Myocyte (in vitro differentiated cells): ENCODE measurements around the gene GRK3. TPM values are rescaled to one million over a fixed set of nuclear protein-coding genes. Genes with fewer than 3 reads are reported as not detected.

ENCODE experiments used
- DNase-seq: peaks from one replicate; pipeline ENCODE4 v3.0.0-alpha.2; 2012; ENCODE audit warnings: low read depth
- total RNA-seq: library from RNA; depleted of rRNA; stranded (reverse); fragments of >200 nt; gene quantifications from 2 replicates; pipeline ENCODE4 v1.2.3, GENCODE V29; 2014

The GRK3 gene
- total RNA-seq, 1 donor from 2014 or later = 4.1 TPM

- DNase-seq = no peak
Measured at GRCh38 chr22:25777870-25778269, 213.4 kb downstream of the GRK3 start.

Other genes starting within 250 kb of the GRK3 start
- gene MYO18B, start 177.5 kb downstream of the GRK3 start, total RNA-seq = 165 and 251 TPM in 2 replicates